IMR-90 (cell line): Measurements from ENCODE around the gene OR52N5. TPM values are rescaled to one million over a fixed set of nuclear protein-coding genes. Genes with fewer than 3 reads are reported as not detected.

Source experiments
- polyA plus RNA-seq, 3 experiments: library from polyadenylated mRNA; depleted of rRNA; stranded (reverse); fragments of >200 nt; gene quantifications; 2 replicates each; pipeline ENCODE4 v1.2.3, GENCODE V29; 2012; ENCODE audit warnings: low replicate concordance in 1 of 3
- total RNA-seq: library from RNA; depleted of rRNA; stranded (reverse); fragments of >200 nt; gene quantifications from 2 replicates; pipeline ENCODE4 v1.2.3, GENCODE V29; 2012; rRNA removed

OR52N5 gene
- total and polyA plus RNA-seq, 2 of the 4 experiments (the other 2 are of a cell fraction): not detected

Other genes starting within 250 kb of the OR52N5 start
- gene OR52H1, start 234.8 kb downstream of the OR52N5 start, total RNA-seq: 0.18 and 0.28 TPM in 2 replicates
- not detected in 2 replicates for gene OR52H1, start 234.8 kb downstream of the OR52N5 start, polyA plus RNA-seq (2012; rRNA removed)
- not detected in 2 replicates for gene OR52B6, start 202.5 kb downstream of the OR52N5 start, total RNA-seq
- not detected in 2 replicates for gene OR52B6, start 202.5 kb downstream of the OR52N5 start, polyA plus RNA-seq (2012; rRNA removed)
- gene TRIM6, start 186.7 kb downstream of the OR52N5 start, total RNA-seq: 3.9 and 5.0 TPM in 2 replicates
- gene TRIM6, start 186.7 kb downstream of the OR52N5 start, polyA plus RNA-seq (2012; rRNA removed): 3.7 and 4.7 TPM in 2 replicates
- 8.6 and 12.5 TPM in 2 replicates for gene TRIM34, start 158.4 kb downstream of the OR52N5 start, total RNA-seq
- 5.3 and 6.1 TPM in 2 replicates for gene TRIM34, start 158.4 kb downstream of the OR52N5 start, polyA plus RNA-seq (2012; rRNA removed)
- 49.1 and 58.0 TPM in 2 replicates for gene TRIM5, start 98.3 kb downstream of the OR52N5 start, total RNA-seq
- 26.3 and 32.6 TPM in 2 replicates for gene TRIM5, start 98.3 kb downstream of the OR52N5 start, polyA plus RNA-seq (2012; rRNA removed)
- 39.4 and 46.8 TPM in 2 replicates for gene TRIM22, start 93.6 kb downstream of the OR52N5 start, total RNA-seq
- 30.4 and 43.6 TPM in 2 replicates for gene TRIM22, start 93.6 kb downstream of the OR52N5 start, polyA plus RNA-seq (2012; rRNA removed)
- not detected in 2 replicates for gene OR56B1, start 46.9 kb downstream of the OR52N5 start, total RNA-seq
- not detected in 2 replicates for gene OR56B1, start 46.9 kb downstream of the OR52N5 start, polyA plus RNA-seq (2012; rRNA removed)
- gene OR52N4, start 29.1 kb downstream of the OR52N5 start, total RNA-seq: not detected in 2 replicates
- gene OR52N4, start 29.1 kb downstream of the OR52N5 start, polyA plus RNA-seq (2012; rRNA removed): not detected in 2 replicates
- gene OR52N1, start 7.9 kb upstream of the OR52N5 start, total RNA-seq: not detected in 2 replicates
- not detected in 2 replicates for gene OR52N1, start 7.9 kb upstream of the OR52N5 start, polyA plus RNA-seq (2012; rRNA removed)
- not detected in 2 replicates for gene OR52N2, start 25.6 kb upstream of the OR52N5 start, total RNA-seq
- gene OR52N2, start 25.6 kb upstream of the OR52N5 start, polyA plus RNA-seq (2012; rRNA removed): not detected in 2 replicates
- gene OR52E6, start 58.5 kb upstream of the OR52N5 start, total RNA-seq: not detected in 2 replicates
- not detected in 2 replicates for gene OR52E6, start 58.5 kb upstream of the OR52N5 start, polyA plus RNA-seq (2012; rRNA removed)
- gene OR52E8, start 74.3 kb upstream of the OR52N5 start, total RNA-seq: not detected in 2 replicates
- gene OR52E8, start 74.3 kb upstream of the OR52N5 start, polyA plus RNA-seq (2012; rRNA removed): not detected in 2 replicates
- gene OR52E4, start 97.3 kb upstream of the OR52N5 start, total RNA-seq: not detected in 2 replicates
- gene OR52E4, start 97.3 kb upstream of the OR52N5 start, polyA plus RNA-seq (2012; rRNA removed): not detected in 2 replicates
- gene OR52E5, start 109.9 kb upstream of the OR52N5 start, total RNA-seq: not detected in 2 replicates
- gene OR52E5, start 109.9 kb upstream of the OR52N5 start, polyA plus RNA-seq (2012; rRNA removed): not detected in 2 replicates
- not detected in 2 replicates for gene OR56A3, start 158.9 kb upstream of the OR52N5 start, total RNA-seq
- gene OR56A3, start 158.9 kb upstream of the OR52N5 start, polyA plus RNA-seq (2012; rRNA removed): not detected in 2 replicates
- not detected in 2 replicates for gene OR56A5, start 185.1 kb upstream of the OR52N5 start, total RNA-seq
- not detected in 2 replicates for gene OR56A5, start 185.1 kb upstream of the OR52N5 start, polyA plus RNA-seq (2012; rRNA removed)
- not detected in 2 replicates for gene OR52L1, start 203.6 kb upstream of the OR52N5 start, total RNA-seq
- gene OR52L1, start 203.6 kb upstream of the OR52N5 start, polyA plus RNA-seq (2012; rRNA removed): not detected in 2 replicates
- gene OR56A4, start 223.6 kb upstream of the OR52N5 start, total RNA-seq: not detected in 2 replicates
- gene OR56A4, start 223.6 kb upstream of the OR52N5 start, polyA plus RNA-seq (2012; rRNA removed): not detected in 2 replicates
- not detected in 2 replicates for gene OR56A1, start 247.4 kb upstream of the OR52N5 start, total RNA-seq
- not detected in 2 replicates for gene OR56A1, start 247.4 kb upstream of the OR52N5 start, polyA plus RNA-seq (2012; rRNA removed)